HepG2 (cell line): Measurements from ENCODE around the gene CAMTA1. TPM values are rescaled to one million over a fixed set of nuclear protein-coding genes. Genes with fewer than 3 reads are reported as not detected.

ENCODE experiments used
- ATAC-seq: fragments of 200-7000 bp; cut with Tn5 transposase; 3 replicates; pipeline ENCODE4 v1.9.1; 2020; ENCODE audit warnings: mild to moderate bottlenecking, moderate library complexity
- BruUV-seq: library from RNA; stranded (reverse); fragments of 400-500 nt; replicated peaks from 2 replicates; lab custom pipeline; 2021; lab: Mats Ljungman, UMichigan
- CTCF ChIA-PET: fragments of 300-600 bp; formaldehyde crosslinking; extraction: SDS; loops from one replicate; lab custom pipeline; 2021; ENCODE audit warnings: low total read pairs, inconsistent platforms, low intra/inter-chr PET ratio; lab: Yijun Ruan, JAX
- POLR2A ChIA-PET: fragments of 350-600 bp; sonication (Branson Sonifier 250); formaldehyde crosslinking; loops from one replicate; lab custom pipeline; 2020; ENCODE audit warnings: antibody characterized with exemption, inconsistent platforms; lab: Yijun Ruan, JAX
- DNase-seq: peaks from one replicate; pipeline ENCODE4 v3.0.0-alpha.2; 2015; ENCODE audit warnings: low spot score
- FAIRE-seq: peaks from 3 replicates; lab custom pipeline; 2011; peaks lifted over from hg19 to GRCh38; lab: Jason Lieb, UNC
- H2AFZ ChIP-seq: one replicate; pipeline ENCODE4 v1.6.1; 2011; ENCODE audit warnings: low read length, inconsistent platforms
- H3K27ac ChIP-seq: fragments of 300-600 bp; 3 replicates; pipeline ENCODE4 v1.8.0; 2011; ENCODE audit warnings: mixed run types, mild to moderate bottlenecking, mixed read lengths, low read length, inconsistent platforms; ENCODE audit not compliant: insufficient read depth; ENCODE audit errors: extremely low read length
- H3K27me3 ChIP-seq, 2 experiments: fragments of 200-600 bp in 1 of 2; 2 replicates in 1 of 2; 3 replicates in 1 of 2; pipeline versions ENCODE4 v1.6.0 to v1.8.0; 2011; ENCODE audit warnings: low read length in 2 of 2, mild to moderate bottlenecking in 2 of 2, moderate library complexity in 2 of 2, inconsistent platforms in 1 of 2; ENCODE audit not compliant: insufficient read depth in 2 of 2, control insufficient read depth in 1 of 2
- H3K36me3 ChIP-seq, 2 experiments: fragments of 200-600 bp in 1 of 2; replicated peaks in 1 of 2; 2 replicates in 1 of 2; 3 replicates in 1 of 2; pipeline versions ENCODE4 v1.5.1 to v1.8.0; 2011; ENCODE audit warnings: low read length in 2 of 2, inconsistent platforms in 1 of 2; ENCODE audit not compliant: insufficient read depth in 2 of 2, control insufficient read depth in 1 of 2
- H3K4me1 ChIP-seq: 2 replicates; pipeline ENCODE4 v1.5.1; 2012; ENCODE audit warnings: low read length, inconsistent platforms; ENCODE audit not compliant: insufficient read depth
- H3K4me2 ChIP-seq: 2 replicates; pipeline ENCODE4 v1.6.0; 2011; ENCODE audit warnings: low read depth, low read length, inconsistent platforms
- H3K4me3 ChIP-seq, 3 experiments: fragments of 200-600 bp in 1 of 3; sonication (generic), shearing (Covaris generic) in 1 of 3; replicated peaks in 1 of 3; 2 replicates each; pipeline ENCODE4 v1.5.1; 2011 to 2016; ENCODE audit warnings: low read length in 3 of 3, inconsistent platforms in 2 of 3, low read depth in 2 of 3, mild to moderate bottlenecking in 2 of 3, control low read depth in 1 of 3, mixed read lengths in 1 of 3; ENCODE audit not compliant: insufficient read depth in 1 of 3
- H3K79me2 ChIP-seq: one replicate; pipeline ENCODE4 v1.6.1; 2011; ENCODE audit warnings: low read length, inconsistent platforms; ENCODE audit not compliant: insufficient read depth
- H3K9ac ChIP-seq: 2 replicates; pipeline ENCODE4 v1.6.0; 2011; ENCODE audit warnings: mild to moderate bottlenecking, low read depth, low read length, inconsistent platforms; ENCODE audit not compliant: insufficient read depth
- H3K9me3 ChIP-seq: 2 replicates; pipeline ENCODE4 v1.5.1; 2012; ENCODE audit warnings: mild to moderate bottlenecking, low read length
- H4K20me1 ChIP-seq: 2 replicates; pipeline ENCODE4 v1.6.0; 2011; ENCODE audit warnings: inconsistent platforms, mild to moderate bottlenecking, low read length, moderate library complexity; ENCODE audit not compliant: insufficient read depth
- GATA4 ChIP-seq: sonication (generic); IDR thresholded peaks from 2 replicates; pipeline ENCODE4 v1.6.1; 2016; ENCODE audit warnings: antibody characterized with exemption, low read depth, borderline replicate concordance
- PCBP2 ChIP-seq: fragments of 200-400 bp; formaldehyde crosslinking; optimal IDR thresholded peaks from 2 replicates; pipeline ENCODE3; 2018; ENCODE audit warnings: low read length, low read depth; ENCODE audit not compliant: poor library complexity, severe bottlenecking
- PLRG1 ChIP-seq: fragments of 450-650 bp; conservative IDR thresholded peaks from 2 replicates; pipeline ENCODE4 v1.6.1; 2016
- ZMAT3 ChIP-seq: sonication (generic); formaldehyde crosslinking; conservative IDR thresholded peaks from 2 replicates; pipeline ENCODE4 v1.7.0; 2021; ENCODE audit warnings: missing genetic modification reagents
- WGBS: methylation state at CpG from one replicate; pipeline ENCODE4 v1.1.6; 2017; ENCODE audit warnings: low lambda C conversion rate; 5-methylcytosine and 5-hydroxymethylcytosine counted together
- in situ Hi-C: cut with HindIII; loops from 2 replicates; pipeline ENCODE4 v1.10.0; 2017; ENCODE audit warnings: low pct_unique_long_range_greater_than_20kb; ENCODE audit not compliant: extremely low pct_ligation_motif_present
- intact Hi-C: fragments of 100-400 bp; cut with micrococcal nuclease; formaldehyde crosslinking; loops from one replicate; pipeline ENCODE4 v1.10.0; 2022; ENCODE audit not compliant: unreplicated experiment
- polyA plus RNA-seq, 8 experiments: library from polyadenylated mRNA; depleted of rRNA in 3 of 8; stranded (reverse) in 7 of 8; unstranded in 1 of 8; fragments of >200 nt; fragmentation: Illumina TruSeq in 4 of 8; extraction: Trizol in 4 of 8; gene quantifications; 2 replicates each; pipeline versions ENCODE4 v1.2.1 to v1.2.3, GENCODE V29; 2011 to 2016; ENCODE audit warnings: low read depth in 4 of 8, missing spikeins in 1 of 8, mixed read lengths in 1 of 8; ENCODE audit not compliant: insufficient read depth in 1 of 8
- total RNA-seq, 5 experiments: library from RNA; depleted of rRNA; stranded (reverse); fragments of >200 nt; fragmentation: Illumina TruSeq; extraction: Trizol; gene quantifications; 2 replicates each; pipeline ENCODE4 v1.2.3, GENCODE V29; 2016; ENCODE audit warnings: low read depth in 1 of 5
- TF ChIP-seq, protein P1 (sequence below): sonication (generic); formaldehyde crosslinking; IDR thresholded peaks from 2 replicates; pipeline ENCODE4 v1.5.1; 2020; ENCODE audit warnings: missing genetic modification reagents, mild to moderate bottlenecking, borderline replicate concordance
- TF ChIP-seq, protein P2 (sequence below): sonication (generic); formaldehyde crosslinking; IDR thresholded peaks from 2 replicates; pipeline ENCODE4 v1.4.0; 2020; ENCODE audit warnings: mild to moderate bottlenecking, missing genetic modification reagents
- TF ChIP-seq, protein P3 (sequence below): sonication (generic); formaldehyde crosslinking; IDR thresholded peaks from 2 replicates; pipeline ENCODE4 v1.8.0; 2022; ENCODE audit warnings: mild to moderate bottlenecking, missing genetic modification reagents
- TF ChIP-seq, protein P4 (sequence below): sonication (generic); formaldehyde crosslinking; IDR thresholded peaks from 2 replicates; pipeline ENCODE4 v1.4.0; 2020; ENCODE audit warnings: mild to moderate bottlenecking, missing genetic modification reagents

CAMTA1 gene
- total and polyA plus RNA-seq, 2 of the 13 experiments (the other 11 are each of a cell fraction or from before 2014, with no cell fraction given): 25.0 to 36.4 TPM

DNA sequence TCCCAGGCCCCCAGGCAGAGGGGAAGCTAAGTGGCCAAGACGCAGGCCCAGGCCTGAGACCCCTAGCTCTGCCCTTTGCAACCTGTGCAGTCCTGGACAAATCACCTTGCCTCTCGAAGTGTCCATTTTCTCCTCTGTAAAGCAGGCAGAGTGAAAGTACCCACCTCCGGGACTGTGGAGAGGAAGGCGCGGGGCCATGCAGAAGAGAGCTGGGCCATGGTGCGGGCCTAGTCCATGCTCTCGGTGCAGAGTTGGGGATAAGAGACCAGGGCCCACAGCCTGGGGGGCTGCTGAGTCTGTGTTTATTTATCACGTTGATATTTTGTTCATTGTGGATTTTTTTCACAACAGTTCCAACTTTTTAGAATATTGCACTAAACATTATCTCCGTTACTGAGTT lies 825.7 kb downstream of the CAMTA1 start (continued):
- TF ChIP-seq, protein P1, sequence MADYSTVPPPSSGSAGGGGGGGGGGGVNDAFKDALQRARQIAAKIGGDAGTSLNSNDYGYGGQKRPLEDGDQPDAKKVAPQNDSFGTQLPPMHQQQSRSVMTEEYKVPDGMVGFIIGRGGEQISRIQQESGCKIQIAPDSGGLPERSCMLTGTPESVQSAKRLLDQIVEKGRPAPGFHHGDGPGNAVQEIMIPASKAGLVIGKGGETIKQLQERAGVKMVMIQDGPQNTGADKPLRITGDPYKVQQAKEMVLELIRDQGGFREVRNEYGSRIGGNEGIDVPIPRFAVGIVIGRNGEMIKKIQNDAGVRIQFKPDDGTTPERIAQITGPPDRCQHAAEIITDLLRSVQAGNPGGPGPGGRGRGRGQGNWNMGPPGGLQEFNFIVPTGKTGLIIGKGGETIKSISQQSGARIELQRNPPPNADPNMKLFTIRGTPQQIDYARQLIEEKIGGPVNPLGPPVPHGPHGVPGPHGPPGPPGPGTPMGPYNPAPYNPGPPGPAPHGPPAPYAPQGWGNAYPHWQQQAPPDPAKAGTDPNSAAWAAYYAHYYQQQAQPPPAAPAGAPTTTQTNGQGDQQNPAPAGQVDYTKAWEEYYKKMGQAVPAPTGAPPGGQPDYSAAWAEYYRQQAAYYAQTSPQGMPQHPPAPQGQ: no peak
- TF ChIP-seq, protein P2, sequence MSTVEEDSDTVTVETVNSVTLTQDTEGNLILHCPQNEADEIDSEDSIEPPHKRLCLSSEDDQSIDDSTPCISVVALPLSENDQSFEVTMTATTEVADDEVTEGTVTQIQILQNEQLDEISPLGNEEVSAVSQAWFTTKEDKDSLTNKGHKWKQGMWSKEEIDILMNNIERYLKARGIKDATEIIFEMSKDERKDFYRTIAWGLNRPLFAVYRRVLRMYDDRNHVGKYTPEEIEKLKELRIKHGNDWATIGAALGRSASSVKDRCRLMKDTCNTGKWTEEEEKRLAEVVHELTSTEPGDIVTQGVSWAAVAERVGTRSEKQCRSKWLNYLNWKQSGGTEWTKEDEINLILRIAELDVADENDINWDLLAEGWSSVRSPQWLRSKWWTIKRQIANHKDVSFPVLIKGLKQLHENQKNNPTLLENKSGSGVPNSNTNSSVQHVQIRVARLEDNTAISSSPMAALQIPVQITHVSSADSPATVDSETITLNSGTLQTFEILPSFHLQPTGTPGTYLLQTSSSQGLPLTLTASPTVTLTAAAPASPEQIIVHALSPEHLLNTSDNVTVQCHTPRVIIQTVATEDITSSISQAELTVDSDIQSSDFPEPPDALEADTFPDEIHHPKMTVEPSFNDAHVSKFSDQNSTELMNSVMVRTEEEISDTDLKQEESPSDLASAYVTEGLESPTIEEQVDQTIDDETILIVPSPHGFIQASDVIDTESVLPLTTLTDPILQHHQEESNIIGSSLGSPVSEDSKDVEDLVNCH (CRISPR knock-in tag): no peak
- TF ChIP-seq ZMAT3 (CRISPR knock-in tag) (no peak), PCBP2 (no peak)
- TF ChIP-seq, protein P3, sequence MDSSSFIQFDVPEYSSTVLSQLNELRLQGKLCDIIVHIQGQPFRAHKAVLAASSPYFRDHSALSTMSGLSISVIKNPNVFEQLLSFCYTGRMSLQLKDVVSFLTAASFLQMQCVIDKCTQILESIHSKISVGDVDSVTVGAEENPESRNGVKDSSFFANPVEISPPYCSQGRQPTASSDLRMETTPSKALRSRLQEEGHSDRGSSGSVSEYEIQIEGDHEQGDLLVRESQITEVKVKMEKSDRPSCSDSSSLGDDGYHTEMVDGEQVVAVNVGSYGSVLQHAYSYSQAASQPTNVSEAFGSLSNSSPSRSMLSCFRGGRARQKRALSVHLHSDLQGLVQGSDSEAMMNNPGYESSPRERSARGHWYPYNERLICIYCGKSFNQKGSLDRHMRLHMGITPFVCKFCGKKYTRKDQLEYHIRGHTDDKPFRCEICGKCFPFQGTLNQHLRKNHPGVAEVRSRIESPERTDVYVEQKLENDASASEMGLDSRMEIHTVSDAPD (CRISPR knock-in tag): no peak
- TF ChIP-seq, all 625 proteins: peak for 0

DNA sequence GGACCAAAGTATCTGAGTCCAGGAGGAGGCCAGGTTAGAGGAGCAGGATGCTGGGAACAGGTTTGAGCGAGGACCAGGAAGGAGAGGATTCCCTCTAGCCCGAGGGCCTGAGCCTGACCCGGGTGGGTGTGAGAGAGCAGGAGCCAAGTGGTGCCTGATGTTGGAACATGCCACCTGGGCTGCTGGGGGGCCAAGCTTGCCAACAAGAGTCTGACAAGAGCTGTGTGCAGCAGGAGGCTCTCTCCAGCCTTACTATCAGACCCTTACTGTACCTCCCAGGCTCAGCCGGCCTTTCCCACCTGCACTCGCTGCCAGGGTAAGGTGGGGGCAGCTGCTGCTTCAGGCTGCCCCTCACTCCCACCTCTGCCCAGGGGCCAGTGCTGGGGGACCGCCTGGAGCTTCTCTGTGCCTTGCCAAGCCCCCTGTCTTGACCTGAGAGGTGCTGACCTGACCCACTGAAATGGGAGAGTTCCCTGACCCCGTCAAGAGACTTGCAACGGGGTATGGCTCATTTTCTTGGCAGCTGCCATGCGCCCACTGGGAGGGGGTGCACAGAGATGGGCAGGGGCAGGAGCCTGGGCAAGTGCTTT lies 826.3 kb downstream of the CAMTA1 start:
- DNase-seq (no peak), ATAC-seq (no peak), FAIRE-seq (no peak)
- CTCF ChIA-PET: no interaction called here
- Histone ChIP-seq H3K9me3 (no peaks in the 10 kb centered on the region), H3K4me3 (no peak overlapping the region), H3K4me2 (no peak overlapping the region), H3K9ac (no peak overlapping the region), H3K27me3 (peaks cover 0 to 2% of the 10 kb centered on the region in 2 experiments; a peak in 2 of 5 replicates), H2AFZ (no peak overlapping the region), H3K4me1 (peaks cover 10% of the 10 kb centered on the region; the same call in 1 of the 2 replicates), H3K36me3 (no peaks in the 10 kb centered on the region), H3K27ac (no peak overlapping the region), H4K20me1 (0 out of 2 replicates have a peak, but pooled peaks cover 4% of the 10 kb centered on the region), H3K79me2 (no peaks in the 10 kb centered on the region)
- intact Hi-C loops: no loop called here
- POLR2A ChIA-PET: no interaction called here
- BruUV-seq: no TSS peak
- in situ Hi-C loops: no loop called here
- WGBS: 0% methylated on average over 2 of the region's 9 CpGs
- no peak for TF ChIP-seq GATA4
- no peak for TF ChIP-seq PLRG1
- TF ChIP-seq, protein P4, sequence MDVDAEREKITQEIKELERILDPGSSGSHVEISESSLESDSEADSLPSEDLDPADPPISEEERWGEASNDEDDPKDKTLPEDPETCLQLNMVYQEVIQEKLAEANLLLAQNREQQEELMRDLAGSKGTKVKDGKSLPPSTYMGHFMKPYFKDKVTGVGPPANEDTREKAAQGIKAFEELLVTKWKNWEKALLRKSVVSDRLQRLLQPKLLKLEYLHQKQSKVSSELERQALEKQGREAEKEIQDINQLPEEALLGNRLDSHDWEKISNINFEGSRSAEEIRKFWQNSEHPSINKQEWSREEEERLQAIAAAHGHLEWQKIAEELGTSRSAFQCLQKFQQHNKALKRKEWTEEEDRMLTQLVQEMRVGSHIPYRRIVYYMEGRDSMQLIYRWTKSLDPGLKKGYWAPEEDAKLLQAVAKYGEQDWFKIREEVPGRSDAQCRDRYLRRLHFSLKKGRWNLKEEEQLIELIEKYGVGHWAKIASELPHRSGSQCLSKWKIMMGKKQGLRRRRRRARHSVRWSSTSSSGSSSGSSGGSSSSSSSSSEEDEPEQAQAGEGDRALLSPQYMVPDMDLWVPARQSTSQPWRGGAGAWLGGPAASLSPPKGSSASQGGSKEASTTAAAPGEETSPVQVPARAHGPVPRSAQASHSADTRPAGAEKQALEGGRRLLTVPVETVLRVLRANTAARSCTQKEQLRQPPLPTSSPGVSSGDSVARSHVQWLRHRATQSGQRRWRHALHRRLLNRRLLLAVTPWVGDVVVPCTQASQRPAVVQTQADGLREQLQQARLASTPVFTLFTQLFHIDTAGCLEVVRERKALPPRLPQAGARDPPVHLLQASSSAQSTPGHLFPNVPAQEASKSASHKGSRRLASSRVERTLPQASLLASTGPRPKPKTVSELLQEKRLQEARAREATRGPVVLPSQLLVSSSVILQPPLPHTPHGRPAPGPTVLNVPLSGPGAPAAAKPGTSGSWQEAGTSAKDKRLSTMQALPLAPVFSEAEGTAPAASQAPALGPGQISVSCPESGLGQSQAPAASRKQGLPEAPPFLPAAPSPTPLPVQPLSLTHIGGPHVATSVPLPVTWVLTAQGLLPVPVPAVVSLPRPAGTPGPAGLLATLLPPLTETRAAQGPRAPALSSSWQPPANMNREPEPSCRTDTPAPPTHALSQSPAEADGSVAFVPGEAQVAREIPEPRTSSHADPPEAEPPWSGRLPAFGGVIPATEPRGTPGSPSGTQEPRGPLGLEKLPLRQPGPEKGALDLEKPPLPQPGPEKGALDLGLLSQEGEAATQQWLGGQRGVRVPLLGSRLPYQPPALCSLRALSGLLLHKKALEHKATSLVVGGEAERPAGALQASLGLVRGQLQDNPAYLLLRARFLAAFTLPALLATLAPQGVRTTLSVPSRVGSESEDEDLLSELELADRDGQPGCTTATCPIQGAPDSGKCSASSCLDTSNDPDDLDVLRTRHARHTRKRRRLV (CRISPR knock-in tag): no peak
